HPDE6-E6E7 (cell line): ENCODE results near the gene BORCS5.
"Not testable (repeated sequence)": the region's sequence is repeated elsewhere in the genome, so short reads cannot be mapped to it uniquely, and the experiment has no call there.

Source experiments
- DNase-seq: peaks from one replicate; pipeline ENCODE4 v3.0.0; 2011; ENCODE audit warnings: missing footprints; ENCODE audit errors: extremely low spot score

The BORCS5 gene

GRCh38 chr12:12461923-12462315 lies 105.0 kb downstream of the BORCS5 start:
- DNase-seq = no peak

DNA sequence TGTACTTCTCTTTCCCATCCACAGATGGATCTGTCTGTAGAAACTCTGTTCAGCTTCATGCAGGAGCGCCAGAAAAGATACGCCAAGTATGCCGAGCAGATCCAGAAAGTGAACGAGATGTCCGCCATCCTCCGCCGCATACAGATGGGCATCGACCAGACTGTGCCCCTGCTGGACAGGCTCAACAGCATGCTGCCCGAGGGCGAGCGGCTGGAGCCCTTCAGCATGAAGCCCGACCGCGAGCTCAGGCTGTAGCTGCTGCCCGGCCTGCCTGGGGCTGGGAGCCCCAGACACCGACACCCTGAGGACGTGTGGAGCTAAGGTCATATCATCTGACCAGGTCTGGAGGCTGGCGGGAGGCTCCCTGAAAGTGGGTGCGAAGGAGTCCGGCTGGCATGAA lies 108.6 kb downstream of the BORCS5 start:
- DNase-seq = no peak

- no peak for DNase-seq
These were observed 109.3 kb downstream of the BORCS5 start for GRCh38 chr12:12466157-12466556.

DNA sequence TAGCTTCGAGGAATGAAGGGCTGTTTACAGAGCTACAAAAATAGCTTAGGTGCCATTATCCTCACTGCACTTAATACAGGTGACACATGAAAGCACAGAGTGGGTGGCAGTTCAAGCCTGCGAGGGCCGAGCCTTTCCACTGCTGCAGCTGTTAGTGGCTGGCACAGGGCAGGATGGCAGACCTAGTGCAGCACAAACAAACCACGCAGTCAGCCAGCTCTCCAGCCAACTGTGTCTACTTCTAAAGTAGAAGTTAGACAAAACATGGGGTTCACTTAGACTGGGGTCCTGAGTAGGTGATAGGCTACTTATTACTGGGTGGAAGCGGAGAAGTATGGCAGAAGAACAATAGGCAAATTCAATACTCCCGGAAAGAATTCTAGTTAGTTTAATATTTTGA lies 110.4 kb downstream of the BORCS5 start:
- DNase-seq = no peak

- DNase-seq = no peak
These were observed 110.9 kb downstream of the BORCS5 start for GRCh38 chr12:12467688-12468261.

DNA sequence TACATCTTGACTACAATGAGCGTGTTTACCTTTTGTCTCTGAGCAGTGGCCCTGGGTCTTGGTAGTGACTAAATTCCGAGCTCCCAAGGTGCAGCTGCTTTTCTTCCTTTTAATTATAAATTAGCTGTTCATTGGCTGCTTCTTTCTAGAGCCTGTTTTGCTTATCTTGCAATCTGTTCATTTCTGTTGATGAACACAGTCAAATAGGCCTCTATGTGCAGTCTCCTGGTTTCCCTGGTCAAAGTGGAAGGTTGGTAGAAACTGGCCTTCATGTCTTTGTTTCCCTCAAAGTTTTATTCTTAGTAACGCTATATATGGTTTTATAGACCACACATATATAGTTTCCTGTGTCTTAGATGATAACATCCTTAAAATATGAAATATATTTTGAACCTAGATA lies 111.7 kb downstream of the BORCS5 start:
- DNase-seq = no peak

DNA sequence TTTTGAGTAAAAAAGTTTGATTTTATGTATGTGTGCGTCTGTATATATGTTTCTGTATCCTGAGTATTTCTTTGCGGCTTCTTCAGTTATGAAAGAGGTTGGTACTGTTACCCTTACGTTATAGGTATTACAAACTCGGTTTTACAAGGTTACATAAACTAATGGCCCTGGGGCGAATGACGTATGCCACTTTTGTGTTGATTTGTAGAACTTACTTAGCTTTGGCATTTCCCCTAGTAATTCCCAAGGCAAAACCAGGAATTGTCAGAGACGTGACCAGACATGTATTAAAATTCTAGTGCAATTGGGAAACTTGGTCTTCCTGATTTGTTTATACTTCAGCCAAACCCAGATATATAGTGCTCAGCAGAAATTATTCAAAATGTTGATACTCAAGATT lies 112.5 kb downstream of the BORCS5 start:
- DNase-seq = peak; percentile 54

DNA sequence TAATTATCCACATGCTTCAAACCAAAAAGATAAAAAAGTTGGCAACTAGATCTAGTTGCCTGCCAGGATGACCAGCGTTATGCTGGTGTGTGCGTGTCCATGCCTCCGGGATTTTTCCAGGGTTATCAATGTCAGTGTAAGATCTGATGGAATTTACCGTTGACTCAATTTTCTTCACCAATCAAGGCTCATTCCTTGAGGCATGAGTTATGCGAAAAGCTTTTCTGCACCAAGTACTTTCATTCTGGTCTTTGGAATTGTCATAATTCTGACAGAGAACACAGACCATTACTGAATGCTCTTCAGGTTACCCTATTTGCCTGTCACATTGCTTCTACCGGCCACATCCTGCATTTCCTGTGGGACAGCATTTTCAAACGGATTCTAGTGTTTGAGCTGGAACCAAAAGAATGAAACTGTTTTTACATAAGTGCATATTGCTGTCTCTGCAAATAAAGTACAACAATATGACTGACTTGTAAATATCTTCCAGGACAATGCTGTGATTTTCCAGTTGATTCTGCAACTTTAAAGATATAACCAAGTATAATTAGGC lies 114.0 kb downstream of the BORCS5 start:
- no peak for DNase-seq

GRCh38 chr12:12471982-12472961 lies 115.4 kb downstream of the BORCS5 start:
- not testable (repeated sequence) for DNase-seq

- no peak for DNase-seq
These were observed 116.3 kb downstream of the BORCS5 start for GRCh38 chr12:12473223-12473622.

- no peak for DNase-seq
These were observed 117.6 kb downstream of the BORCS5 start for GRCh38 chr12:12474471-12474928.

DNA sequence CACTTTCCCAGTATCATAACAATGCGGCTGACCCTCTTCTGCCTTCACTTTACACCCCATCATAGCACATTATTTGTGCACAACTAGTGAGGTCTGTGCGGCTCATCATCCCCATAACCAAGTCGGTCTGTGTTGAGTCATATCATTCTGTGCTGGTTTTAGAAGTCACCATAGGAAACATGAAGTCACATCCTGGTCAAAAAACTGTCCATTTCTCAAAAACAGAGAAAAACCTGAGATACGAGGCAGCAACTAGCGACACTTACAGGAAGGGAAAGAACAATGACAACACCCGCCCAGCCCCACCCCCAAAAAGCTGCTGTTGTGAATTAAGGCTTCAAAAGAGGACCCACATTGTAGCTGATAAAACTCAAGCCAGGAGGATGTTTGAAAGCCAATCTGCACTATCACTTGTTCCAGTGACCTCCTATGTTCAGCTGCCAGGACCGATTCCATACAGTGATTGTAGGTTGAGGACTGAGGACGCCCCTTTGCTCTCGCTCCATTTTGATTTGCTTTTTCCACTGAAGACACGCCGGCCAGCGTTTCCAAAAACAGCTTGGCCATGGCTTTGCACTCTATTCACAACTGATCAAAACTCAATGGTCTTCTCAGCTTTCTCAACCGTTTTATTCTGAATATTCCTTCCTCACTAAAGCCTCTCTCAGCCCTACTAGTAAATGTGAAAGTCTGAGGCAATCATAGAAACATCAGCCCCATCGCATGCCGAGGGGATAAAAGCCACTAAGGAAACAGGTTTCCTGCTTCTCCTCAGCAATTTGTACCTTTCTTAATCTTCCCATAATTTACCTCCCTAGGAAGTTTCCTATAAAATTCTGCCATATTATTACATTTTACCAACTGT lies 118.3 kb downstream of the BORCS5 start:
- DNase-seq = no peak

DNA sequence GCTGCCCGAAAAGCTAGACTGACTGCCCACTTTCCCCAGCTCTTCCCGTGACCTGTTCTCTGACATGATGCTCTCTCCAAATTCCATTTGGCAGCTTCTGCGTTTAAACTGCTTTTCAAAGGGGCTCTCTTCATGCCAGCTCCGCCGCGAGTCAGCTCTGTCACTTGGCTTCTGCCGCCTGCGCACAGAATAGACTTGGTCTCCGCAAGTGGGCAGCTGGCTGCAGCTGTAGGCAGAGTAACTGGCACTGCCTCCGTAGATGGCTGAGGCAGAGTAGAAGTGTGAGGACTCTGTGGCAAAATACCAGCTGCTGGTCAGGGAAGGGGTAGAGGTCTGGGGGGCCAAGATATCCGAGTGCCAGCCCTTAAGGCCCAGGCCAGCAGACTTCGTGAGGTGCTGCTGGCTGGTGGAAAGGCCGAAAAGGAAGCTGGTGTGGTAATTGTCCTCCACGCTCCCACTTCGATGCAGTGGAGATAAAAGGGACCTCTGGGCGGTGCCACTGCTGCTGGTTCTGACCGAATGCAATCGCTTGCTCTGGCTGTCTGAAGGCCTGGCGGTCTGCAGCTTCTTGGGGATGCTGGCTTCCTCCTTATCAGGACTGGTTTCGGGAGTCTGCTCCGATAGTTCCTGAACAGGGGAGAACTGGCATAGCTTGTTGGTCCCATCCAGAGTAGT lies 120.1 kb downstream of the BORCS5 start:
- DNase-seq = no peak

GRCh38 chr12:12477532-12477890 lies 120.6 kb downstream of the BORCS5 start:
- no peak for DNase-seq

- DNase-seq = no peak
These were observed 123.2 kb downstream of the BORCS5 start for GRCh38 chr12:12480074-12480473.

GRCh38 chr12:12481631-12482030 lies 124.8 kb downstream of the BORCS5 start:
- DNase-seq = no peak

DNA sequence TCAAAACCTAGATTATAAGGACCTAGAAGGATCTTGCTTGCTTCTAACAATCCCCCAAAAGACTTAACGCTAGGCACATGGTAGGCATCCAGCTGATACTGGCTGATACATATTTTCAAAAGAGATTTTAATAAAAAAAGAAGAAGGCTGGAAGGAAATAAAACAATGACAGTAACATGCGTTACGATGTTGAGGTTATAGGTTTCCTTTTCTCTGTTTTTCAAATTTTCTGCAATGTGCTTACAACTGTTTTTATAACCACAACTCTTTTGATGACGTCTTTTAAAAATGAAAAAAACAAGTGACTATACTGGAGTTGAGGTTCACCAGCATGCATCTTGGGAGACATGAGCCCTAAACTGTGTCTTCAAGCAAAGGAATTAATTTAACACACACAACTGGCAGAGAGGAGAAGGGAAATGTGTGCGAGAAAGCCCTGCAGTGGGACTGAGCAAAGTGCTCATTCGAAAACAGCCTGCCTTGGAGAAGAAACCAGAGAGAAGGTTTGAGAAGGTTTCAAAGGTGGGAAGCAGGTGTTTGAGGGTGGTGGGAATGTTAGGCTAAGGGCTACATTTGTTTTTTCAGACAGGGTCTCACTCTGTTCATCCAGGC lies 125.4 kb downstream of the BORCS5 start:
- no peak for DNase-seq

DNA sequence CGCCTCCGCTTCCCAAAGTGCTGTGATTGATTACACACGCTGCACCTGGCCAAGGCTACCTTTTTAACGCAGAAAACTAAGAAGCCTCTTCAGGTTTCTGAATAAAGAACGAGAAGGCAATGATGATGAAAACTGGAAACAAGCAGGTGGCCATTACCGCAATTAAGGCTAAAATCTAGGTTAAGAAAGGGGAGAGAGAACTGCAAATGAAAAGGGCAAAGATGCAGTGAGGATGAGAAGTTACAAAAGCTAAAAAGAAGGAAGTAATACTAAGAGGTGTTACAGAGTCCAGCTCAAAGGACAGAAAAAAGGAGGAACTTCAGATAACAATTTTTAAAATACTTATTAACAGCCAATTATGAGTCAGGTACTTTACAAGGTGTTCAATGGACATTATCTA lies 126.1 kb downstream of the BORCS5 start:
- no peak for DNase-seq

GRCh38 chr12:12483438-12483837 lies 126.6 kb downstream of the BORCS5 start:
- no peak for DNase-seq

DNA sequence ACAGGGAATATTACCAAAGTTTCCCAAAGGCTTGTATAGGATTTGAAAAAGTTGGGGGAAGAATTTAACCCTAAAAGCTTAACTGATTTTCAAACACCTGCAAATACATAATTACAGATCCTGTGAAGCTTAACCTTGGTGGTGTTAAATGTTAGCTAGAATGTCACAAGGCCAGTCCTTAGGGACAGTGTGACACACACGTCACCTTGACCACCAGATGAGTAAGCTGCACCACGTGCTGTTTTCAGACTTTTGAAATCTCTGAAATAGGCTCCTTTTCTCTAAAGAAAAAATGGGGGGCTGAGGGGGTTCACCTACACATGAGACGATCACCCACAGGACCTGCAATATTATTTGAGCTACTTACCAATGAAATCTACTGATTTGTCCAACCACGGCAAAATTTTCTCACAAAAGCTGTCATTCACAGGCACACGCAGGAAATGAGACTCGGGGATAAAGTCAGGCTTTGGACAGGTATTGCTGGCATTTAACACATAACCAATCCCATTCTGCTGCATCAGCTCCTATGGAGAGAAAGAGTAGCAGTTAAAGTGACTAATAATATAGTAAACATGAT lies 129.9 kb downstream of the BORCS5 start:
- DNase-seq = no peak

DNA sequence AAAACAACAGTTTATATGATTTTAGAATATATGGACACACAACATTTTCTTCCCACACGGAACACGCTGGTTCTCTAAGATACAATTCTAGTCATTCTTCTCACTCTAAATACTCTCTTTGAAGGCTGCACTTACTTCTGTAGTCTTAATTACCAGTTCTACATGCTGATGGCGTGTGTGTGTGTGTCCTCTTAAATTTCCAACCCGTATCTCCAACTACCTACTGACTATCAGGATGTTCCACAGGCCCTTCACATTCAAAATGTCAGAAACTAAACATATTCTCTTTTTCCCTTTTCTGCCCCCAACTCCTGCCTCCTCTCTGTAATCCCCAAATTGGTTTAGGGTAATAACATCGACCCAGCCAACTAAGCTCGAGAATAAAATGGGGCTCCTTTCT lies 130.6 kb downstream of the BORCS5 start:
- DNase-seq = no peak
